IPS DF 6.9 (cell line): Measurements from ENCODE around the gene USP20.

Experiments used
- DNase-seq: peaks from one replicate; pipeline ENCODE4 v3.0.0-alpha.2; 2013; ENCODE audit warnings: low read depth, low spot score
- H3K27ac ChIP-seq: one replicate; pipeline ENCODE4 v1.5.1; 2013; ENCODE audit warnings: low read length, control low read depth
- H3K27me3 ChIP-seq: 2 replicates; pipeline ENCODE4 v1.6.1; 2013; ENCODE audit warnings: mild to moderate bottlenecking, low read length; ENCODE audit not compliant: control insufficient read depth, insufficient read depth
- H3K36me3 ChIP-seq: 2 replicates; pipeline ENCODE4 v1.6.1; 2013; ENCODE audit warnings: low read length; ENCODE audit not compliant: control insufficient read depth, insufficient read depth
- H3K4me1 ChIP-seq: 2 replicates; pipeline ENCODE4 v1.6.1; 2013; ENCODE audit warnings: low read length; ENCODE audit not compliant: control insufficient read depth, insufficient read depth
- H3K4me3 ChIP-seq: 2 replicates; pipeline ENCODE4 v1.5.1; 2013; ENCODE audit warnings: mild to moderate bottlenecking, low read length
- H3K9me3 ChIP-seq: 2 replicates; pipeline ENCODE4 v1.6.1; 2013; ENCODE audit warnings: low read length, inconsistent platforms; ENCODE audit not compliant: control insufficient read depth, insufficient read depth
- WGBS: extraction: QIAGEN DNeasy Blood & Tissue Kit; methylation state at CpG from one replicate; pipeline ENCODE4 v1.1.7; 2013; ENCODE audit warnings: mixed read lengths, missing lambda C conversion rate; ENCODE audit not compliant: insufficient read length, insufficient coverage; 5-methylcytosine and 5-hydroxymethylcytosine counted together

USP20 gene

DNA sequence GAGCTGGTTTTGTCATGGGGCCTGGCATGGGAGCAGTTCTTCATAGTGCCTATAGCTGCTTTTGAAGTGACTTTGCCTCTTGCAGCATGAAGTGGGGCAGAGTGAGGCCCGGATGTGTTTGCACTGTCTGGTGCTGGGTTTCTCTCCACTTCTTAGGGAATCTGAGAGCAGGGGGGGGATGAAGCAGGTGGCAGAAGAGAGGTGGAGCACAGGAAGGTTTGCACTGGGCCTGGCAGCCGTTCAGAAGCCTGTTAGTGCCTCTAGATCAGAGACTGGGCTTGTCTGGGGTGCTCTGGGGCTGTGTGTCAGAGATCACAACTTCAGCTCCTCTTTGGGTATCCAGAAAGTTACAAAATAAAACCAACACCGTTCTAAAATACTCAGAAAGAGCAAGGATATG lies 18.4 kb downstream of the USP20 start:
- 0 out of 2 replicates have a peak, but pooled peaks cover 2% of the 10 kb centered on the region for H3K36me3 ChIP-seq
- H3K9me3 ChIP-seq = no peaks in the 10 kb centered on the region
- no CpG with 5 or more reads among the region's 3 CpGs for WGBS
- H3K27me3 ChIP-seq = no peaks in the 10 kb centered on the region
- no peak overlapping the region for H3K27ac ChIP-seq
- no peak for DNase-seq
- no peak overlapping the region for H3K4me3 ChIP-seq
- no peaks in the 10 kb centered on the region for H3K4me1 ChIP-seq

DNA sequence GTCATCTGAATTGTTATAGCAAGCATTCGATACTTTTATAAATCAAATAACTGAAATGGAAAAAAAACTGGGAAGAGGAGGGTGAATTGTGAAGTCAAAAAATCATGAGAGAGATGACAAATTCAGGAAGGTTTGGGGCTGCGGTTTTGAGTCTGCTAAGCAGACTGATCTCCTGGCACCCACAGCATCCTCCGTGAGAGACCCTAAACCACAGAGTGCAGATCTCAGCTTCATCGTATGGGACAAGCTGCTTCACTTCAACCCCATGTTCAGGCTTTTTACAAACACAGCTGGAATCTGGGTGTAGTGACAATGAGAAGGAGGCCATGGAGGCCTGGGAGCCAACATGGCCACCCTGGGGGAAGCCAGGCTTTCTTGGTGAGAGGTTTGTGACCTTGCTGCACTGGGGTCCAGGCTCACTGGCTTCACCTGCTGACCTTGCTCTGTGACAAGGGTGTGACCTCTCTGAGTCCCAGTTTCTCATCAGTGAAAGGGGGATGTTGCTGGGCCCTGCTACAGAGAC lies 19.4 kb downstream of the USP20 start:
- Histone ChIP-seq H3K27me3 (no peaks in the 10 kb centered on the region), H3K4me3 (no peak overlapping the region), H3K9me3 (no peaks in the 10 kb centered on the region), H3K4me1 (no peaks in the 10 kb centered on the region), H3K27ac (no peak overlapping the region), H3K36me3 (0 out of 2 replicates have a peak, but pooled peaks cover 2% of the 10 kb centered on the region)
- no peak for DNase-seq
- no CpG with 5 or more reads among the region's 4 CpGs for WGBS

DNA sequence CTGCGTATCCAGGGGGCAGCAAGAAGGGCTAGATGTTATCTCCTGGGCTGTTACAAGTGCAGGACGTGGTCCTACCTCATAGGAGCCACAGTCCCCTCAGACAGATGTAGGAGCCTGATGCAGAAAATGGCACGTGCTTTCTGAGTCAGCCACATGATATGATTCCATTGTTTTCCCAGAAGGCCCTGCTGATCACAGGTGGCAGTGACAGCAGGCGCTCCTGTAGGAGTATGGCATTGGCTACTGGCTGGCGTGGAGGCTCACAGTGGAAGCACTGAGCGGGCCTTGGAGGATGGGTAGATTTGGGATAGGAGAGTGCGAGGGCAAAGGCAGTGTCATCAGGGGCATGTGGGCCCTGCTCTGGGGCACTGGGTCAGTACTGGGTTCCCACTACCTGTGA lies 21.9 kb downstream of the USP20 start:
- Histone ChIP-seq H3K27ac (no peak overlapping the region), H3K36me3 (0 out of 2 replicates have a peak, but pooled peaks cover 2% of the 10 kb centered on the region), H3K4me1 (no peaks in the 10 kb centered on the region), H3K4me3 (no peak overlapping the region), H3K27me3 (no peaks in the 10 kb centered on the region), H3K9me3 (no peaks in the 10 kb centered on the region)
- DNase-seq = no peak
- WGBS = no CpG with 5 or more reads among the region's 7 CpGs

DNA sequence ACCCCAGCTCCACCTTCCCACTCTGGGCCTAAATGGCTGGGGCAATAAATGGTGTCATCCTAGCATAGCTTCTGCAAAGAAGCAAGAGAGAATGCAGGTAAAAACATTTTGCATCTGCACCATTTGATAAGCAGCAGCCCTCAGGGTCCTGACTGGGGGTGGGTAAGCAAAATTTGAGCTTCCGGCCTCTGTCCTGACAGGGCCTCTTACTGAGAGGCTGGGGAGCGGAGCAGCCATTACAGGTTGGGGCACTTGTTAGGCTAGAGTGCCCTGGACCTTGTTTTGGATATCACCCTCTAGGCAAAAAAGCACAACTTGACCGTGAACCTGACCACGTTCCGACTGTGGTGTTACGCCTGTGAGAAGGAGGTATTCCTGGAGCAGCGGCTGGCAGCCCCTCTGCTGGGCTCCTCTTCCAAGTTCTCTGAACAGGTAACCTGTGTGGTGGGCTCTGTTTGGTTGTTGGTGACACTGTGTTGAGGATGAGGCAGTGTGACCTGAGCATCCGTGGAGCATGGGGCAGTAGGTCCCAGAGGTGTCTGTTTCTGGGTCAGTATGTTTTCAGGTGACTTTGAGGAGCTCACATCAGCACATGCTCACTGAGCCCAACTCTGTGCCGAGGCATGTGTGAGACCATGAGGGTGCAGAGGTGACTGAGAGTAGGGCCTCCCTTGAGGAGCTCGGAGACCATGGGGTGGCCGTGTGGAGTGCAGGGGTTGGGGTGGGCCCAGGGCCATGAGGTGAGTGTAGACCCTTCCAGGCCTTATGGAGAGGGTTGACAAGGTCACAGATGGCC lies 23.1 kb downstream of the USP20 start:
- no peak overlapping the region for H3K4me3 ChIP-seq
- WGBS = no CpG with 5 or more reads among the region's 11 CpGs
- H3K27ac ChIP-seq = no peak overlapping the region
- H3K36me3 ChIP-seq = 0 out of 2 replicates have a peak, but pooled peaks cover 2% of the 10 kb centered on the region
- no peaks in the 10 kb centered on the region for H3K27me3 ChIP-seq
- DNase-seq = no peak
- no peaks in the 10 kb centered on the region for H3K9me3 ChIP-seq
- H3K4me1 ChIP-seq = no peaks in the 10 kb centered on the region

DNA sequence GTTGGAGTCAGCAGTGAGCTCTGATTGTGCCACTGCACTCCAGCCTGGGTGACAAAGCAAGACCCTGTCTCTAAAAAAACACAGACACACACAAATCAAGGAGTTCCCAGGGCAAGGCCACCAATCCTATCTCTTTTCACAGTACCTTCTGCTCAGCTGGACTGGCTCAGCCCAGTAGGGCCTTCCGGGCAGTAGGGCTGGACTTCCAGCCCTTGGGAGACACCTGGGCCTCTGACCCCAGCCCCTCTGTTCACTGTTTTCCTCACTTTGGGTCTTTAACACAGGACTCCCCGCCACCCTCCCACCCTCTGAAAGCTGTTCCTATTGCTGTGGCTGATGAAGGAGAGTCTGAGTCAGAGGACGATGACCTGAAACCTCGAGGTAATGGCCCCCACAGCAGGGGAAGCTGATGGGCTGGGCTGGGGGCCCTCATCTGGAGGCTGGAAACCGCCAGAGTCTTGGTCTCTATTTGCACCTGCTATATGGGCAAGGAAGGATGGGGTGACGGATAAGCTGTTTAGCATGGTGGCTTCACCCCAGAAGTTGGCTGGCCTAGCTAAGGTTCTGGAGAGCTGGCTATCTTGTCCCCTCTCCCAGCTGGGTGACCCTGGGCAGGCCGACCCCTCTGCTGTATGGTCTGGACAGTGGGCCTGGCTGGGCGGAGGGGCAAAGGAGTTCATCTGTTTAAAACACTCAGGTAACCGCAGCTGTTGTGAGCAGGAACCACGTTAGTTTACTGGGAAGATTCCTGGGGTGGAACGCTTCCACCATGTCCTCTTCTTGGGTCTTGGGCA lies 25.6 kb downstream of the USP20 start:
- Histone ChIP-seq H3K9me3 (no peaks in the 10 kb centered on the region), H3K27me3 (no peaks in the 10 kb centered on the region), H3K36me3 (0 out of 2 replicates have a peak, but pooled peaks cover 2% of the 10 kb centered on the region), H3K4me1 (no peaks in the 10 kb centered on the region), H3K27ac (no peak overlapping the region), H3K4me3 (no peak overlapping the region)
- no CpG with 5 or more reads among the region's 11 CpGs for WGBS
- no peak for DNase-seq

DNA sequence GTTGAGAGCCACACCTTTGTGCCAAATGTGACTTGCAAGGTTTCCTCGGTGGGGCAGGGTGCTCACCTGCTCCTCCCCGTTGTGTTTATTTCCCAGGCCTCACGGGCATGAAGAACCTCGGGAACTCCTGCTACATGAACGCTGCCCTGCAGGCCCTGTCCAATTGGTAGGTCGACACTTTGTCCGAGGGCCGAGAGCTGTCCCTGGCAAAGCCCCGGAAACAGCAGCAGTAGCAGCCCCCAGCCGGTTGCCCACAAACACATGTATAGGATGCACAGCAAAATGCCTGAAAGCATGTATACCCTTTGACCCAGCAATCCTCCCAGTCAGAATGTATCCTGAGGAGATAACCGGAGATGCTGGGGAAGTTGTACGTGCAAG lies 26.2 kb downstream of the USP20 start:
- Histone ChIP-seq H3K36me3 (0 out of 2 replicates have a peak, but pooled peaks cover 2% of the 10 kb centered on the region), H3K4me1 (no peaks in the 10 kb centered on the region), H3K27ac (no peak overlapping the region), H3K4me3 (no peak overlapping the region), H3K9me3 (no peaks in the 10 kb centered on the region), H3K27me3 (no peaks in the 10 kb centered on the region)
- WGBS = no CpG with 5 or more reads among the region's 12 CpGs
- DNase-seq = no peak

DNA sequence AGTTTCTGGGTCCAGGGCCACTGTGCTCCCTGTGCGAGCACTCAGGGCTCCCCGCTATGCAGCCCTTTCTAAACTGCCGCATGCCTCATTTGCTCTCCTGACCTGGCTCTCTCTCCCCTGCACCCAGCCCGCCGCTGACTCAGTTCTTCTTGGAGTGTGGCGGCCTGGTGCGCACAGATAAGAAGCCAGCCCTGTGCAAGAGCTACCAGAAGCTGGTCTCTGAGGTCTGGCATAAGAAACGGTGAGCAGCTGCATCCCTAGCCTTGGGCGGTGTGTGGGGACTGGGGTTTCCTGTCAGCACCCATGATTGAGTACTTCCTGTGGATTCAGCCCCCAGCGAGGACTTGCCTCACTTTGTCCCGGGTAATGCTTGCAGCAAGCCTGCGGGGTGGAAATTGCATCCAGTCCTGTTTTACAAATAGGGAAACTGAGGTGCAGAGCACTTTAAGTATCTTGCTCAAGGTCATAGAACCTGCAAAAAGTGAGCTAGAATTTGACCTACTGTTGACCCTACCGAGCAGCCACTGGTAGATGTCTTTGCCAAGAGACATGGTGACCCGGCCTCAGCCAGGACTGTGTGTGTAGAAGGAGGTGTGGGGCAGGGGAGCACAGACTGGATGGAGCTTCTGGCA lies 27.9 kb downstream of the USP20 start:
- 0 out of 2 replicates have a peak, but pooled peaks cover 2% of the 10 kb centered on the region for H3K36me3 ChIP-seq
- H3K27ac ChIP-seq = no peak overlapping the region

DNA sequence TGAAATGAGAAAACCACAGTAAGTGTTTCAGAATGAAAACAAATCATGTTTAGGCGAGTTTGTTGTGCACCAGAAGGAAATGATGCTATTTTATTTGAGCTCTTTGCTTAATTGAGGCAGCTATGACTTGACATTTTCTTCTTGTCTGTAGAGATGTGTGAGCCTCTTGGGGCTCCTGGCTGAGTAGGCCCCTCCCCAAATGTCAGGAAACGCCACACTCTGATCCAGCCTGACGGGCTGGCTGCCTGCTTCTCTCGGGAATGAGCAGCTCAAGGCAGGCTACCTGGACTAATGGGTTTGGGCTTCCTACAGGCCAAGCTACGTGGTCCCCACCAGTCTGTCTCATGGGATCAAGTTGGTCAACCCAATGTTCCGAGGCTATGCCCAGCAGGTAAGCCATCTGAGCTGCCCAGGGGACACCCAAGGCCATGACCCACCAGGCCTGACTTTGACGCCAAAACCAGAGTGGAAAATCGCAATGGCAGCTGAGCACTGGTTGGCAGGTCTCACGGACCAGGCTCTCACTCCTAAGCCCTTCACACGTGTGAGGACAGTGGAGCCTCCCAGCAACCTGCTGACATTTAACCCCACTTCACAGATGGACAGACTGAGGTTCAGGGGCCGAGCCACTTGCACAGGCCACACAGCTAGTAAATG lies 29.9 kb downstream of the USP20 start:
- Histone ChIP-seq H3K36me3 (no peaks in the 10 kb centered on the region), H3K27me3 (no peaks in the 10 kb centered on the region), H3K4me3 (no peak overlapping the region), H3K4me1 (no peaks in the 10 kb centered on the region), H3K9me3 (no peaks in the 10 kb centered on the region), H3K27ac (no peak overlapping the region)
- no CpG with 5 or more reads among the region's 11 CpGs for WGBS
- no peak for DNase-seq

More for the DNA sequence above, 27.9 kb downstream of the USP20 start:
- H3K4me3 ChIP-seq = no peak overlapping the region
- no peaks in the 10 kb centered on the region for H3K4me1 ChIP-seq
- no peak for DNase-seq
- no peaks in the 10 kb centered on the region for H3K27me3 ChIP-seq
- H3K9me3 ChIP-seq = no peaks in the 10 kb centered on the region
- WGBS = no CpG with 5 or more reads among the region's 14 CpGs

DNA sequence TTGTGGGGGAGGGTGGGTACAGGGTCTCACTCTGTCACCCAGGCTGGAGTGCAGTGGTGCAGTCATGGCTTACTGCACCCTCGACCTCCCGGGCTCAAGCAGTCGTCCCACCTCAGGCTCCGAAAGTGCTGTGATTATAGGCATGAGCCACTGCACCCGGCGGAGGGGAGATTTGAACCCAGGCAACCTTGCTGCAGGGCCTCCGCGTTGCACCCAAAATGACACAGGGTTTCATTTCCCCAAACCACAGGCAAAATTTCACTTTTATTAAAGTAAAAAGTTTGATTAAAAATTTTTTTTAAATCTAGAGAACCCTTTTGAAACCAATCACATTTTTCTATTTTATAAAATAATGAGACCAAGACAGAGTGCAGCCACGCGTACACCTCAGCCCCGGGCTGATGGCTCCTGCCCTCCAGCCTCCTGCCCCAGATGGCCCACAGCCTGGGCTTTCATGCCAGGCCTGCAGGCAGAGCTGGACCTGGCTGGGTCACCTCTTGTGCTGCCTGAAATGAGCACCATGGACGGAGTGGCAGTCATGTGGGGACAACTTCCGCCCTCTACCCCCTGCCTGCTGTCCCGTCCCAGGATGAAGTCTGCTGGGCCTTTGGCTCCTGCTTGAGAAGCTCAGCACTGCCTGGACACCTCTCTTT lies 30.5 kb downstream of the USP20 start:
- Histone ChIP-seq H3K4me1 (no peaks in the 10 kb centered on the region), H3K27me3 (no peaks in the 10 kb centered on the region), H3K27ac (no peak overlapping the region), H3K4me3 (no peak overlapping the region), H3K36me3 (no peaks in the 10 kb centered on the region), H3K9me3 (no peaks in the 10 kb centered on the region)
- DNase-seq = no peak
- no CpG with 5 or more reads among the region's 14 CpGs for WGBS
